ENCODE measurements around the gene SEMA4D. TPM values are rescaled to one million over a fixed set of nuclear protein-coding genes. Genes with fewer than 3 reads are reported as not detected.

Gene SEMA4D
- total and polyA plus RNA-seq, 7 donors = 1.4 to 35.1 (median 4.6) TPM

DNA sequence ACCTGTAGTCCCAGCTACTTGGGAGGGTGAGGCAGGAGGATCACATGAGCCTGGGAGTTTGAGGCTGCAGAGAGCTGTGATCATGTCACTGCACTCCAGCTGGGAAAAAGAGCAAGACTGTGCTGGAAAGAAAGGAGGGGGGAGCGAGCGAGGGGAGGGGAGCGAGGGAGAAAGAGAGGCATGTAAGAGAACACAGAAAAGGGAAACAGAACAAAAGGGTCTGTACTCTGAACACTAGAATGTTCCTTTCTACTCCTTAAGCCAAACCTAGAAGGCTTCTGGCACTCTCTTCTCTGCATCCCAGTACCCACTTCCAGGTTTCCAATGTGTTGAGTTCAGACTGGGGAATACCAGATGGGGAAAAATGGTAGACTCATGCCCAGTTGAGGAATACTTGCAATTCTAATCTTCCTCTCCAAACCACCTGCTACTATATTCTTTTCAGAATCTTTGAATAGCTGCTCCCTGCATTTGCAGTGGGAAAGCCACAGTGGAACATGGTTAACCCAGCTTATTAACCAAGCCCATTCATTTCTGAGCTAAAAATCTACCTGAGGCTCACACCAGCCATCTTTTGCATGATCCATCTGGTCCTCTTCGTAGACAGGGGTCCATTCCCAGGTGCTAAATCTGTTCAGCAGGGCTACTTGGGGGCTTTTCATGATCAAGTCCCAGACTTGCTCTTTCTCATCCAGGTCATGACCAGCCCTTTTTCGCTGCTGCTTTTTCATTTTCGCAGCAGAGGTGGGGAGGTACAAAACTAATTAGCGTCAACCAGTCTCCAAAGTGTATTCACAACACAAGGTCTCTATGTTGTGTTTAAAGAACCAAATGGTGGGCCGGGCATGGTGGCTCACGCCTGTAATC is 34.9 kb downstream of the SEMA4D start:
- intact Hi-C loops (cut with DNase I) = no loop called here
- Histone ChIP-seq H3K36me3 (no peaks in the 10 kb centered on the region), H3K4me1 (no peaks in the 10 kb centered on the region), H3K27ac (no peak overlapping the region), H3K9me3 (no peaks in the 10 kb centered on the region), H3K4me3 (no peak overlapping the region), H3K27me3 (no peaks in the 10 kb centered on the region)
- DNase-seq = peak; percentile 33
- no peak for TF ChIP-seq POLR2A (IDR thresholded peaks at IDR 0.05)
- TF ChIP-seq POLR2AphosphoS5 (IDR thresholded peaks at IDR 0.05) = no peak
- TF ChIP-seq EP300 (IDR thresholded peaks at IDR 0.05) = no peak
- TF ChIP-seq, protein P1, sequence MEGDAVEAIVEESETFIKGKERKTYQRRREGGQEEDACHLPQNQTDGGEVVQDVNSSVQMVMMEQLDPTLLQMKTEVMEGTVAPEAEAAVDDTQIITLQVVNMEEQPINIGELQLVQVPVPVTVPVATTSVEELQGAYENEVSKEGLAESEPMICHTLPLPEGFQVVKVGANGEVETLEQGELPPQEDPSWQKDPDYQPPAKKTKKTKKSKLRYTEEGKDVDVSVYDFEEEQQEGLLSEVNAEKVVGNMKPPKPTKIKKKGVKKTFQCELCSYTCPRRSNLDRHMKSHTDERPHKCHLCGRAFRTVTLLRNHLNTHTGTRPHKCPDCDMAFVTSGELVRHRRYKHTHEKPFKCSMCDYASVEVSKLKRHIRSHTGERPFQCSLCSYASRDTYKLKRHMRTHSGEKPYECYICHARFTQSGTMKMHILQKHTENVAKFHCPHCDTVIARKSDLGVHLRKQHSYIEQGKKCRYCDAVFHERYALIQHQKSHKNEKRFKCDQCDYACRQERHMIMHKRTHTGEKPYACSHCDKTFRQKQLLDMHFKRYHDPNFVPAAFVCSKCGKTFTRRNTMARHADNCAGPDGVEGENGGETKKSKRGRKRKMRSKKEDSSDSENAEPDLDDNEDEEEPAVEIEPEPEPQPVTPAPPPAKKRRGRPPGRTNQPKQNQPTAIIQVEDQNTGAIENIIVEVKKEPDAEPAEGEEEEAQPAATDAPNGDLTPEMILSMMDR (IDR thresholded peaks at IDR 0.05) = no peak
- 94 to 95% methylated on average over 9 of the region's 9 CpGs for WGBS, 2 donors

DNA sequence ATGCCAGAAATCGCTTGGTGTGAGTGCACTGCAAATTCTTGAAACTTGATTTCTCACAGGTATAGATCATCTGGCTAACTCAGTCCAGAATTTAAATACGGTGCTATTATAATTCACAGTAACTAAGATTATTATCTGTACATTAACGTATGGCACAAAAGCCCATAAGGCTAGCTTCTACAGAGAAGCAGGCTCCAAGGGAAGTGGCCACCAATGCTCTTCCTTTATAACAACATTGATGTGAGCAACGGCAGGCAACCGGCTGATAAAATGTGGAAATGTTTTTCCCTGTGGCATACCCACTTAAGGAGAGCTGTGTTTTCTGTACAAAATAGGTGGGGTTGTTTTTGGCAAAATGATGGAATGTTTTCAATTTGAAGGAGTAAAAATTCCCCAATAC is 35.7 kb downstream of the SEMA4D start:
- Histone ChIP-seq H3K36me3 (no peaks in the 10 kb centered on the region), H3K27ac (no peak overlapping the region), H3K4me3 (no peak overlapping the region), H3K9me3 (no peaks in the 10 kb centered on the region), H3K4me1 (no peaks in the 10 kb centered on the region), H3K27me3 (no peaks in the 10 kb centered on the region)
- TF ChIP-seq, protein P1 (IDR thresholded peaks at IDR 0.05) = no peak
- no peak for TF ChIP-seq POLR2A (IDR thresholded peaks at IDR 0.05)
- TF ChIP-seq POLR2AphosphoS5 (IDR thresholded peaks at IDR 0.05) = no peak
- TF ChIP-seq EP300 (IDR thresholded peaks at IDR 0.05) = no peak
- DNase-seq = no peak
- WGBS, 2 donors = 71 to 89% methylated on average over 5 of the region's 5 CpGs
- intact Hi-C loops (cut with DNase I) = no loop called here

DNA sequence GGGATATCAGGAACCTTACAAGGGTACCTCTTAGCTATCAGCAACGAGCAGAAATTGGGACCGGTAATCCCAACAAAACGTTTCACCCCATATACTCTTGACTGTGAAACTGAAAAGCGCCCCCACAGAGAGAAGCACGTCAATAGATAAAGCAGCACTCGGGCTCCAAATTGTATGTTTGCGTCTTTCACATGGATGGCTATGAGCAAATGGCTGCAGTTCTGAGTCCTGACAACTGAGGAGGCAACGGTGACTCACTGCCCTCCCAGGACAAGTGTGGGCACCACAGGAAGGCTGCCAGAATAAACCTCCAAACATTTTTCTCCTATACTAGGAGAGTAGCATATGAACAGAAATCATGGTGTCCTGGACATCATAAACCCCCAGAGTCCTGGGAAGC is 36.6 kb downstream of the SEMA4D start:
- no peak for DNase-seq
- H3K4me1 ChIP-seq = no peaks in the 10 kb centered on the region
- no peaks in the 10 kb centered on the region for H3K9me3 ChIP-seq
- no peak for TF ChIP-seq POLR2AphosphoS5 (IDR thresholded peaks at IDR 0.05)
- TF ChIP-seq POLR2A (IDR thresholded peaks at IDR 0.05) = no peak
- no peak for TF ChIP-seq EP300 (IDR thresholded peaks at IDR 0.05)
- TF ChIP-seq, protein P1 (IDR thresholded peaks at IDR 0.05) = no peak
- H3K27me3 ChIP-seq = no peaks in the 10 kb centered on the region
- WGBS, 2 donors = 77 to 78% methylated on average over 8 of the region's 8 CpGs
- no peaks in the 10 kb centered on the region for H3K36me3 ChIP-seq
- no peak overlapping the region for H3K27ac ChIP-seq
- intact Hi-C loops (cut with DNase I) = no loop called here
- no peak overlapping the region for H3K4me3 ChIP-seq

DNA sequence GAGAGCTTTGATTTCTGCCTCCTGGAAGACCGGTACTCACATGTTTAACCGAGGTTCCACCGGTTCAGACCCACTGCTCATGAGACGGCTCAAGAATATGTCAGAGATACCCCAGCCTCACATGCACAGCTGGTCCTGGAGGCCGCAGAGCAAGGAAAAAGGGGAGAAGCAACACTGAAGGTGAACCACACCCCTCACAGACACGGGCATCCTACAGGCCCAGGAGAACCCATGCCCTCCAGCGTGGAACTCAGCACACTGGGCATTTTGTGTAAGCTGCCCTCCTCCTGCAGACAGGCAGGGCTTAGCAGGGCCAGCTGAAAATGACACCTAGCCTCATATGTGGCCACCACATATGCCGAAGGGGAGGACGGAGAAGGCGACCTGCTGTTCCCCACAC is 37.4 kb downstream of the SEMA4D start:
- intact Hi-C loops (cut with DNase I) = no loop called here
- H3K27me3 ChIP-seq = no peaks in the 10 kb centered on the region

DNA sequence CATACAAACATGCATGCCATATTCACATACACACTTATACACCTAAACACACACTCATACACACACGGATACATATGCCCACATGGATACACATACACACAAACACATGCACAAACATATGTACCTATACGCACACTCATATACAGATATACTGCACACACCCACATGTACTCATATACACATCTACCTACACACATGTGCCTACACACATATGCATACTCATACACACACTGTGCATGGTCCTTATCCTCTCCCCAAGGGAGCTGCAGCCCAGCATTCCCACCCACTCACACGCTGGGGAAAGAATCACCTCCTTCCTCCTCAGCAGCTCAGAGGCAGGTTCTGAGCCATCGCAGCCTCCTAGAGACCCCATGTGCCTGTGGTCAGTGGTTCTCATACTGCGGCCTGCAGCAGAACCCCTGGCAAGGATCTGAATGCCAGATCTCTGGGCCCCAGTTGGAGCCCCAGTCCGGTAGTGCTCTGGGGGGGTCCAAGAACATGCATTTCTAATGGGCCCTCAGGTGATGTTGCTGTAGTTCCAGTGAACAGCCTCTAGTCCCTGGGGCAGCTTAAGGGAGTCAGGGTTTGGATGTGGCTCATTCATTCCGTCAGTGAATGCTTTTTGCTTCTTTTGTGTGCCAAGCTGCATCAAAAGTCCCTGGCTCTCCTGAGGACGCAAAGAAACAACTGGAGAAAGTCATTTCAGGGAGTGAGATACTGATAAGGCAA is 39.0 kb downstream of the SEMA4D start:
- no peak for DNase-seq
- H3K4me1 ChIP-seq = no peaks in the 10 kb centered on the region

More for the DNA sequence above, 37.4 kb downstream of the SEMA4D start:
- no peaks in the 10 kb centered on the region for H3K9me3 ChIP-seq
- H3K27ac ChIP-seq = no peak overlapping the region
- 90 to 92% methylated on average over 10 of the region's 10 CpGs for WGBS, 2 donors
- H3K4me3 ChIP-seq = no peak overlapping the region
- no peaks in the 10 kb centered on the region for H3K36me3 ChIP-seq
- DNase-seq = no peak
- H3K4me1 ChIP-seq = no peaks in the 10 kb centered on the region
- TF ChIP-seq POLR2AphosphoS5 (IDR thresholded peaks at IDR 0.05) (no peak), EP300 (IDR thresholded peaks at IDR 0.05) (no peak)

More for the DNA sequence above, 39.0 kb downstream of the SEMA4D start:
- H3K9me3 ChIP-seq = no peaks in the 10 kb centered on the region
- intact Hi-C loops (cut with DNase I) = no loop called here
- no peaks in the 10 kb centered on the region for H3K27me3 ChIP-seq
- WGBS, 2 donors = 91 to 93% methylated on average over 8 of the region's 8 CpGs
- peaks cover 0 to 3% (median 0%) of the 10 kb centered on the region in 4 donors for H3K36me3 ChIP-seq
- TF ChIP-seq POLR2A (IDR thresholded peaks at IDR 0.05) = no peak
- no peak for TF ChIP-seq EP300 (IDR thresholded peaks at IDR 0.05)
- TF ChIP-seq, protein P1 (IDR thresholded peaks at IDR 0.05) = no peak
- TF ChIP-seq POLR2AphosphoS5 (IDR thresholded peaks at IDR 0.05) = no peak
- no peak overlapping the region for H3K27ac ChIP-seq
- H3K4me3 ChIP-seq = no peak overlapping the region
